Measurements from ENCODE around the gene NEURL4. TPM values are rescaled to one million over a fixed set of nuclear protein-coding genes. Genes with fewer than 3 reads are reported as not detected.

NEURL4 gene
- total and polyA plus RNA-seq, 2 experiments from 2014 or later: 6.3 to 42.3 TPM

GRCh38 chr17:7356072-7356549 is 27.0 kb upstream of the NEURL4 start:
- DNase-seq (ENCODE audit: low spot score) (peak; percentile 97), ATAC-seq (peak; percentile 63)
- Mint-ChIP-seq H3K27ac (no peak overlapping the region), H3K4me3 (no peak overlapping the region; the same call in 2 of the 3 replicates), H3K4me1 (peaks cover 18% of the 10 kb centered on the region), H3K36me3 (ENCODE audit: low read depth) (peaks cover 4% of the 10 kb centered on the region; the same call in 1 of the 3 replicates), H3K27me3 (ENCODE audit: insufficient read depth, low read depth, poor library complexity) (peaks cover 26% of the 10 kb centered on the region), H3K9me3 (no peaks in the 10 kb centered on the region)
- no peak for TF ChIP-seq REST (IDR thresholded peaks at IDR 0.05; ENCODE audit: unreplicated experiment)
- TF ChIP-seq POLR2AphosphoS5 (IDR thresholded peaks at IDR 0.05; ENCODE audit: low read depth): peak; percentile 28; the same call in 1 of the 2 replicates
- peak; percentile 50; the same call in 1 of the 2 replicates for TF ChIP-seq ETS1 (IDR thresholded peaks at IDR 0.05)
- TF ChIP-seq CTCF (conservative IDR thresholded peaks at IDR 0.05; ENCODE audit: low read depth in 2 of 2): peak; percentile 84 to 98
- Histone ChIP-seq H3K9me2 (ENCODE audit: insufficient read depth) (no peaks in the 10 kb centered on the region), H3K27ac (ENCODE audit: low read depth) (no peak overlapping the region), H3K36me3 (ENCODE audit: insufficient read depth) (no peaks in the 10 kb centered on the region), H3K4me2 (peak overlapping the region; percentile 75), H3K4me3 (peak overlapping the region; percentile 48; the same call in 1 of the 2 replicates), H3K27me3 (ENCODE audit: insufficient read depth) (no peaks in the 10 kb centered on the region), H3K79me2 (replicated peaks; ENCODE audit: insufficient read depth) (no peaks in the 10 kb centered on the region), H3F3A (replicated peaks; ENCODE audit: low read depth) (peaks cover 9% of the 10 kb centered on the region), H2AFZ (peak overlapping the region; percentile 97), H4K20me1 (replicated peaks; ENCODE audit: insufficient read depth) (no peaks in the 10 kb centered on the region; the same call in 1 of the 2 replicates), H3K4me1 (ENCODE audit: insufficient read depth) (peaks cover 18% of the 10 kb centered on the region)

GRCh38 chr17:7355573-7355972 is 26.4 kb upstream of the NEURL4 start:
- peaks cover 32% of the 10 kb centered on the region for H3K27me3 Mint-ChIP-seq (ENCODE audit: insufficient read depth, low read depth, poor library complexity)
- Histone ChIP-seq H3K36me3 (ENCODE audit: insufficient read depth) (no peaks in the 10 kb centered on the region), H3K4me2 (no peak overlapping the region), H3K9me2 (ENCODE audit: insufficient read depth) (no peaks in the 10 kb centered on the region), H3K27ac (ENCODE audit: low read depth) (no peak overlapping the region), H3F3A (replicated peaks; ENCODE audit: low read depth) (peaks cover 9% of the 10 kb centered on the region), H3K79me2 (replicated peaks; ENCODE audit: insufficient read depth) (no peaks in the 10 kb centered on the region), H4K20me1 (replicated peaks; ENCODE audit: insufficient read depth) (no peaks in the 10 kb centered on the region; the same call in 1 of the 2 replicates), H3K4me1 (ENCODE audit: insufficient read depth) (peaks cover 18% of the 10 kb centered on the region), H3K4me3 (no peak overlapping the region), H2AFZ (no peak overlapping the region), H3K27me3 (ENCODE audit: insufficient read depth) (no peaks in the 10 kb centered on the region)
- ATAC-seq (no peak), DNase-seq (ENCODE audit: low spot score) (no peak)
- no peak overlapping the region for H3K27ac Mint-ChIP-seq
- H3K4me3 Mint-ChIP-seq: no peak overlapping the region
- peaks cover 4% of the 10 kb centered on the region; the same call in 1 of the 3 replicates for H3K36me3 Mint-ChIP-seq (ENCODE audit: low read depth)
- peaks cover 18% of the 10 kb centered on the region for H3K4me1 Mint-ChIP-seq
- no peaks in the 10 kb centered on the region for H3K9me3 Mint-ChIP-seq
- no peak for TF ChIP-seq CREB1 (CRISPR knock-in tag; IDR thresholded peaks at IDR 0.05; ENCODE audit: low read depth)
- TF ChIP-seq CTCF (conservative IDR thresholded peaks at IDR 0.05; ENCODE audit: low read depth in 2 of 2): no peak
- no peak for TF ChIP-seq ETS1 (IDR thresholded peaks at IDR 0.05)
- TF ChIP-seq POLR2AphosphoS5 (IDR thresholded peaks at IDR 0.05; ENCODE audit: low read depth): no peak
- no peak for TF ChIP-seq REST (IDR thresholded peaks at IDR 0.05; ENCODE audit: unreplicated experiment)

Measured in GM23338 (cell line).